HG03342 (cell line): ENCODE results near the gene PCNX3.
"Not testable (repeated sequence)": the region's sequence is repeated elsewhere in the genome, so short reads cannot be mapped to it uniquely, and the experiment has no call there.

Experiments used
- ATAC-seq: cut with Tn5 transposase; IDR thresholded peaks from one replicate; pipeline ENCODE4 v1.9.1; 2021; ENCODE audit warnings: mild to moderate bottlenecking, moderate library complexity; ENCODE audit not compliant: unreplicated experiment

Gene PCNX3

GRCh38 chr11:65651589-65652510, 36.3 kb downstream of the PCNX3 start:
- ATAC-seq, result no peak

GRCh38 chr11:65652511-65653228, 37.1 kb downstream of the PCNX3 start:
- ATAC-seq, result peak; percentile 70

- no peak for ATAC-seq
Measured at GRCh38 chr11:65653229-65654225, 38.0 kb downstream of the PCNX3 start.

- no peak for ATAC-seq
Measured at GRCh38 chr11:65654375-65655349, 39.1 kb downstream of the PCNX3 start.

GRCh38 chr11:65655570-65656332, 40.2 kb downstream of the PCNX3 start:
- no peak for ATAC-seq

- ATAC-seq, result no peak
Measured at GRCh38 chr11:65657426-65657825, 41.9 kb downstream of the PCNX3 start.

GRCh38 chr11:65658174-65659021, 42.8 kb downstream of the PCNX3 start:
- no peak for ATAC-seq

- no peak for ATAC-seq
Measured at GRCh38 chr11:65660038-65660437, 44.5 kb downstream of the PCNX3 start.

GRCh38 chr11:65660908-65661307, 45.3 kb downstream of the PCNX3 start:
- not testable (repeated sequence) for ATAC-seq

GRCh38 chr11:65661599-65662246, 46.1 kb downstream of the PCNX3 start:
- no peak for ATAC-seq

GRCh38 chr11:65662247-65662798, 46.7 kb downstream of the PCNX3 start:
- no peak for ATAC-seq

- peak; percentile 75 for ATAC-seq
Measured at GRCh38 chr11:65662799-65663638, 47.4 kb downstream of the PCNX3 start, which contains the start of gene RELA. Gene RELA (minus strand): TSS chr11:65662916. CDS start chr11:65662832, 84 bp downstream.

- ATAC-seq, result peak; percentile 12
Measured at GRCh38 chr11:65663639-65664200, 48.1 kb downstream of the PCNX3 start.

- ATAC-seq, result no peak
Measured at GRCh38 chr11:65672180-65672860, 56.7 kb downstream of the PCNX3 start.

GRCh38 chr11:65672982-65673381, 57.4 kb downstream of the PCNX3 start:
- no peak for ATAC-seq
